Heart left ventricle (tissue), 13 donors: ENCODE results near the gene LARGE2.

Experiments
- POLR2A ChIP-seq, 2 donors: fragments of 450-650 bp; IDR thresholded peaks; one replicate each; pipeline ENCODE4 v1.6.1; 2017; ENCODE audit warnings: antibody characterized with exemption in 2 of 2, mild to moderate bottlenecking in 2 of 2, moderate library complexity in 2 of 2
- TF ChIP-seq, protein P1 (sequence below), 12 donors: fragments of 200-600 bp; sonication (generic) in 4 of 12; IDR thresholded peaks; one replicate each; pipeline versions ENCODE4 v1.5.0 to v1.8.0; 2018 to 2022; ENCODE audit warnings: antibody characterized with exemption in 12 of 12, mild to moderate bottlenecking in 5 of 12
- donor health status: ischemic (EF 13 %, LVEDD 7.1; RV severe dilation, severe dysfunction).
- donor health status: DM: no; HTN: yes; CAD: no.
- donor health status: DM: no; HTN: no; CAD: no.
- donor health status: ischemic (EF 25% LVEDD 6.9; RV normal size, moderate dysfunction).
- donor health status: ischemic (EF 25% LVEDD 5.7; RV mildly dilated, moderate dysfunction).
- donor health status: ischemic (EF 35%, LVEDD 5.7; RV mildly dilated, moderate dysfunction).
- donor health status: nonischemic (EF 11% LVEDD 7.7; RV severe dilation, severe dysfunction).
- donor health status: DM: yes; HTN: yes; CAD: no.
- donor health status: PGD.
- donor health status: ischemic (EF 29% LVEDD 5.4; RV normal size, mild dysfunction).
- donor health status: nonischemic (EF 23%, LVEDD 6.1; RV moderate dilation, normal function).

GRCh38 chr11:45884596-45885185, 37.8 kb upstream of the LARGE2 start:
- TF ChIP-seq, protein P1, sequence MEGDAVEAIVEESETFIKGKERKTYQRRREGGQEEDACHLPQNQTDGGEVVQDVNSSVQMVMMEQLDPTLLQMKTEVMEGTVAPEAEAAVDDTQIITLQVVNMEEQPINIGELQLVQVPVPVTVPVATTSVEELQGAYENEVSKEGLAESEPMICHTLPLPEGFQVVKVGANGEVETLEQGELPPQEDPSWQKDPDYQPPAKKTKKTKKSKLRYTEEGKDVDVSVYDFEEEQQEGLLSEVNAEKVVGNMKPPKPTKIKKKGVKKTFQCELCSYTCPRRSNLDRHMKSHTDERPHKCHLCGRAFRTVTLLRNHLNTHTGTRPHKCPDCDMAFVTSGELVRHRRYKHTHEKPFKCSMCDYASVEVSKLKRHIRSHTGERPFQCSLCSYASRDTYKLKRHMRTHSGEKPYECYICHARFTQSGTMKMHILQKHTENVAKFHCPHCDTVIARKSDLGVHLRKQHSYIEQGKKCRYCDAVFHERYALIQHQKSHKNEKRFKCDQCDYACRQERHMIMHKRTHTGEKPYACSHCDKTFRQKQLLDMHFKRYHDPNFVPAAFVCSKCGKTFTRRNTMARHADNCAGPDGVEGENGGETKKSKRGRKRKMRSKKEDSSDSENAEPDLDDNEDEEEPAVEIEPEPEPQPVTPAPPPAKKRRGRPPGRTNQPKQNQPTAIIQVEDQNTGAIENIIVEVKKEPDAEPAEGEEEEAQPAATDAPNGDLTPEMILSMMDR (IDR thresholded peaks at IDR 0.05): no peak
- TF ChIP-seq POLR2A (IDR thresholded peaks at IDR 0.05): no peak
